Liver (tissue), 3 donors: ENCODE data around the gene RRAGC.

Experiments used
- EGR1 ChIP-seq, 2 donors: IDR thresholded peaks; 2 replicates each; pipeline ENCODE4 v1.6.1; 2016 to 2018; ENCODE audit warnings: antibody characterized with exemption in 2 of 2, low read depth in 2 of 2
- NR2F2 ChIP-seq: IDR thresholded peaks from 2 replicates; pipeline ENCODE4 v1.6.1; 2016; ENCODE audit warnings: antibody characterized with exemption
- RAD21 ChIP-seq, 2 donors: IDR thresholded peaks; 2 replicates each; pipeline ENCODE4 v1.6.1; 2016; ENCODE audit warnings: antibody characterized with exemption in 2 of 2, mild to moderate bottlenecking in 2 of 2
- TF ChIP-seq, protein P1 (sequence below): fragments of 150-350 bp; IDR thresholded peaks from 2 replicates; pipeline ENCODE4 v1.5.1; 2017; ENCODE audit warnings: improper control_type of control experiment, low read depth, low read length; ENCODE audit not compliant: missing input control
- TF ChIP-seq, protein P2 (sequence below): IDR thresholded peaks from 2 replicates; pipeline ENCODE4 v1.6.1; 2016; ENCODE audit warnings: antibody characterized with exemption
- donor health status: healthy.
- donor health status: healthy.

DNA sequence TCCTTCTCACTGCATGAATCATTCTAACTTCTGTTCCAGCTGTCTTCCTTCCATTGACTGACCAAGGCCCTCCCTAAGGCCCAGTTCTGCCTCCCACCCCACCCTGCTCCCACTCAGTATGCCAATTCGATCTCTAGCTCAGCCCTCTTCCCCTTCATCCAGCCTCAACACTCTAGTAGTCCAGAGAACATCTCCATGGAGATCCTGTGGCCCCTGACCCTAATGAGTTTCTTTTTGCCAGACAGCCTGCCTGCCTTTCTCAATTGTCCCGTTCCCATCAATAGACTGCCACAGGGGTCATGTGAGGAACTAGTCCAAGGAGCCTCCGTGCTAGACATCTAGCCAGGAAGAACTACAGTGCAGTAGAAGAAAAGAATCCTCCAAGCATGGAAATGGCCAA lies 26.4 kb downstream of the RRAGC start:
- TF ChIP-seq, protein P1, sequence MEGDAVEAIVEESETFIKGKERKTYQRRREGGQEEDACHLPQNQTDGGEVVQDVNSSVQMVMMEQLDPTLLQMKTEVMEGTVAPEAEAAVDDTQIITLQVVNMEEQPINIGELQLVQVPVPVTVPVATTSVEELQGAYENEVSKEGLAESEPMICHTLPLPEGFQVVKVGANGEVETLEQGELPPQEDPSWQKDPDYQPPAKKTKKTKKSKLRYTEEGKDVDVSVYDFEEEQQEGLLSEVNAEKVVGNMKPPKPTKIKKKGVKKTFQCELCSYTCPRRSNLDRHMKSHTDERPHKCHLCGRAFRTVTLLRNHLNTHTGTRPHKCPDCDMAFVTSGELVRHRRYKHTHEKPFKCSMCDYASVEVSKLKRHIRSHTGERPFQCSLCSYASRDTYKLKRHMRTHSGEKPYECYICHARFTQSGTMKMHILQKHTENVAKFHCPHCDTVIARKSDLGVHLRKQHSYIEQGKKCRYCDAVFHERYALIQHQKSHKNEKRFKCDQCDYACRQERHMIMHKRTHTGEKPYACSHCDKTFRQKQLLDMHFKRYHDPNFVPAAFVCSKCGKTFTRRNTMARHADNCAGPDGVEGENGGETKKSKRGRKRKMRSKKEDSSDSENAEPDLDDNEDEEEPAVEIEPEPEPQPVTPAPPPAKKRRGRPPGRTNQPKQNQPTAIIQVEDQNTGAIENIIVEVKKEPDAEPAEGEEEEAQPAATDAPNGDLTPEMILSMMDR, result no peak
- no peak for TF ChIP-seq RAD21 (IDR thresholded peaks at IDR 0.05)
- TF ChIP-seq NR2F2, result no peak
- TF ChIP-seq, protein P2, sequence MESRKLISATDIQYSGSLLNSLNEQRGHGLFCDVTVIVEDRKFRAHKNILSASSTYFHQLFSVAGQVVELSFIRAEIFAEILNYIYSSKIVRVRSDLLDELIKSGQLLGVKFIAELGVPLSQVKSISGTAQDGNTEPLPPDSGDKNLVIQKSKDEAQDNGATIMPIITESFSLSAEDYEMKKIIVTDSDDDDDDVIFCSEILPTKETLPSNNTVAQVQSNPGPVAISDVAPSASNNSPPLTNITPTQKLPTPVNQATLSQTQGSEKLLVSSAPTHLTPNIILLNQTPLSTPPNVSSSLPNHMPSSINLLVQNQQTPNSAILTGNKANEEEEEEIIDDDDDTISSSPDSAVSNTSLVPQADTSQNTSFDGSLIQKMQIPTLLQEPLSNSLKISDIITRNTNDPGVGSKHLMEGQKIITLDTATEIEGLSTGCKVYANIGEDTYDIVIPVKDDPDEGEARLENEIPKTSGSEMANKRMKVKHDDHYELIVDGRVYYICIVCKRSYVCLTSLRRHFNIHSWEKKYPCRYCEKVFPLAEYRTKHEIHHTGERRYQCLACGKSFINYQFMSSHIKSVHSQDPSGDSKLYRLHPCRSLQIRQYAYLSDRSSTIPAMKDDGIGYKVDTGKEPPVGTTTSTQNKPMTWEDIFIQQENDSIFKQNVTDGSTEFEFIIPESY, result no peak
- no peak for TF ChIP-seq EGR1 (IDR thresholded peaks at IDR 0.05; ENCODE audit: low read depth in 2 of 2)
